HG03520 (cell line): ENCODE measurements around the gene RARG.
"Not testable (repeated sequence)": the region's sequence is repeated elsewhere in the genome, so short reads cannot be mapped to it uniquely, and the experiment has no call there.

ENCODE experiments used
- ATAC-seq: cut with Tn5 transposase; IDR thresholded peaks from one replicate; pipeline ENCODE4 v1.9.1; 2021; ENCODE audit warnings: mild to moderate bottlenecking, moderate library complexity; ENCODE audit not compliant: unreplicated experiment

RARG gene

DNA sequence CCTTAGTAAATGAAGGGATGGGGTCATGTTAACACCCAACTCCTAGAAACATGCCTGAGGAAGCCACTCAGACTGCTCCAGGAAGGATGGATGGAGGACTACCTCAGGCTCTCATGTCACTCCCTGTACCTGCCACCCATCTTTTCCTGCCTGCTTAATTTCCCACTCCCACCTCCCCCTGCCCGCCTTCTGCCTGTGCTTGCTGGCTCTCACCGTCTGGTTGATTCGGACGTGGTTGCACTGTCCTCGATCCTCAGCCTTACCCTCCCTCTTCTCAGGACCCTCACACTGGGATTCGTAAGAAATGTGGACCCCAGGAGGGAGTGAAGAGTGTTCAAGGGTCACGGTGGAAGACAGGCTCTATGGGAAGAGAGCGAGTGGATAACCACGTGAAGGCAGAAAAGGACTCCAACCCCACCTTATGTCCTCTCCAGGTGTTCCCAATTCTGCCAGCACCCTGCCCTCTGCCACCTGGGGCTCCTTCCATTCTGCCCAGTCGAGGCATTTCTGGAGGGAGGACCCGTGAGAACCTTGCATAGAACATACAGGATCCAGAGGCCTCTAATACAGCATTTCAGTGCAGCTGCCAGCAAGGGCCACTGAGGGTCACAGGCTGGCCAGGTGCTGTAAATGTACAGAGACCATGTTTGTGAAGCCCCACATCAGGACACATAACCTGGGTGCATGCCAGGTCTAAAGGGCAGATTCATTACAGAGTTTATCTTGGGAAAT lies 37.9 kb downstream of the RARG start:
- no peak for ATAC-seq

DNA sequence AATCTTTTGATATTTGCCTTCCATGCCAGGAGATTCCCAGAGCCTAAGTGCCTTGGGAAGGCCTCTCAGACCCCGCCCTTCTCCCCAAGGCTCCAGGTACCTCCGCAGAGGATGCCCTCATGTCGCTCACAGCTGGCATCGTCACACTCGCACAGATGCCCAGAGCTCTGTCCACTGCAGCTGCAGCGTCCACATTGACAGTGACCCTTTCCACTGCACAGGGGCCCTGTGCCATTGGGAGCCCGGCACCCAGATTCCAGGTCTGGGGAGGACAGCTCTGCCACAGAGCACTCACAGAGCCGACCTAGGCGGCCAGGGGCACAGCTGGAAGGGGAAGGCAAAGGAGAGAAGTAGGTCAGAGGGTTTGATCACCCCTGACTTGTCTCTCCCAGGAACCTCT lies 39.0 kb downstream of the RARG start:
- no peak for ATAC-seq

- no peak for ATAC-seq
These were observed 39.4 kb downstream of the RARG start for GRCh38 chr12:53192531-53193021.

GRCh38 chr12:53191885-53192530 lies 40.0 kb downstream of the RARG start:
- no peak for ATAC-seq

DNA sequence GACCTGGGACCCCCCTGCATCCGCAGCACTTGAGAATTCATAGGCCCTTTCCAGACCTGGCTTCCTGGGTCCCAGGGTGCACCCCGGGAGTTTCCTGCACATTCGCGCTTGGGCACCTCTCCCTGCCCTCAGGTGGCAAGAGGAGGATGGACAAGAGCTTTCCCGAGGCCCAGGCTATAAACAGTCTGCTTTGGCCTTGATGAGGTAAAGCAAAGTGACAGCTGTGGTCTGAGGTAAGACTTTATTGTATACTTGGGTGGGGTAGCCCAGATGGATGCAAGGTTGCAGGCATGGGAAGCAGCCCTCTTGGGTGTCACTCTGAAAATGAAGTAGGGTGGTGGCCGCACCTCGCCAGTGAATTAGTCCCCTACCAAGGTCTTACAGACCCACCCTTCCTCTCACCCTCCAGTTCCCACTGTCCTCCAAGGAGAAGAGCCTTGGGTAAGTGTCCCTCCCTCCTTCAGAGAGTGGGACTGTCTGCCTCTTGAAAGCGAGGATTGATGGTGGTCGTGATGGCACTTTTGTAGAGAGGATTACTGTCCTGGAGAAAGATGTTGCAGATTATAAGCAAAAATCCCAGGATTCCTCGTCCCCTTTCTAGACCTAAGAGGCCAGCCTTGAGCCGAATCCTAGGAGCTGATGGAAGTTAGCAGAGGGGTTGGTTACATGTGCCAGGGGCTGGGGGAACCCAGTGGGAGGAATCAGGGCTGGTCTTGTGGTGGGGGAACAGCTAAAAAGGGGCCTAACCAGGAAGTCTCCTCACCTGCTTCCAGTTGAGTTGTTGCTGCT lies 40.7 kb downstream of the RARG start:
- ATAC-seq = no peak

DNA sequence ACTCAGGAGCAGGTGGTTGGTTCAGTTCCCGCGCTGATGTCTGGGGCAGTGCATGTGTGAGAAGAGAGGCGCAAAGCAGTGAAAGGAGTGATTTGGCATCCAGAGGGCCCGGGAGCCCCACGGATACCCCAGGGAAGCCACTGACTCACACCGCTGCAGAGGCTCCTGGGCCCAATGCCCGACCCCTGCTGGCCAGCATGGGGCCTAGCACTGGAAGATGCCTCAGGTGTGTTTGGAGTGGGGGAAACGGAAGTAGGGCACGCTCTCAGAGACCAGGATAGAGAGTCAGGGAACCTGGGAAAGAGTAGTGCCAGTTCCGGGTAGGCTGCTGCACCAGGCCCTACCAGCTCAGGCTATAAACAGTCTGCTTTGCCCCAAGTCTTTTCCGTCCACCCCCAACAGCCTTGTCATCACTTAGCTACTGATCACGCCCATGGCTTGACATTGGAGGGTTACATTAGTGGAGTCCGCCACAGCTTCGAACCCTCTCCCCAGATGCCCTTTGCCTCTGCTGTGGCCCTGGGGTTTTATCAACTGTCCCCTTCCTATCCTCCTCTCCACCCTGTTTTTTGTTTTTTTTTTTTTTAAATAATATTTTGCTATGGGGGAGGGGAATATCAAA lies 41.8 kb downstream of the RARG start:
- ATAC-seq = no peak

DNA sequence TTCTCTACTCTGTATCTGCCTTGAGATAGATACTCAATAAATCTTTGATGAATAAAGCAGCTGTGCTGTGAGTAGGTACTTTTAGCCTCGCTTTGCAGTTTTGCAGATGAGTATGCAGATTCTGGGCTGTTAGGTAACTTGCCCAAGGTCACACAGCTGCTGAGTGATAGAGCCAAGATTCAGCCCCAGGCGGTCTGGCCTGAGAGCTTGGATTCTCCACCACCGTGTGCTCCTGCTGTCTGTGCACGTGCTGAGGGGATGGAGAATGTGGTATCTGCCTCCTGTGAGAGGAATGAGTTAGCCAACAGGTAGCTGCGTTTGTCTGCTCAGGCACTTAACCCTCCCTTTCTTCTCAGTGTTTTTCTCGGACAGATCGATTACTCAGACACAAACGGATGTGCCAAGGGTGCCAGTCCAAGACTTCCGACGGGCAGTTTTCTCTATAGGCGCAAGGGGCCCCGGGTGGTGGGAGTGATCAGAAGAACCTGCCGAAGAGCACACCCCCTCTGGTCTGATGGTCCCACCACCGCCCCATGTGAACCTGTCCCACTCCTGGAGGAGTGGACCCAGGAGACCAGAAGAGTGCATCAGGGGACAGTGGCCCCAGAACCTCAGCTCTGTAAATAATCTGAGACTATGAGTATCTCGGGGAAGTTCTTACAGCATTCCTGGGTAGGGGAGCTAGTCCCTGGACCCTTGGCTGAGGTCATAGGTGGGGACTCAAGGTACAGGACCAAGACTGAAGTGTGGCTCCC lies 44.7 kb downstream of the RARG start:
- ATAC-seq = no peak

DNA sequence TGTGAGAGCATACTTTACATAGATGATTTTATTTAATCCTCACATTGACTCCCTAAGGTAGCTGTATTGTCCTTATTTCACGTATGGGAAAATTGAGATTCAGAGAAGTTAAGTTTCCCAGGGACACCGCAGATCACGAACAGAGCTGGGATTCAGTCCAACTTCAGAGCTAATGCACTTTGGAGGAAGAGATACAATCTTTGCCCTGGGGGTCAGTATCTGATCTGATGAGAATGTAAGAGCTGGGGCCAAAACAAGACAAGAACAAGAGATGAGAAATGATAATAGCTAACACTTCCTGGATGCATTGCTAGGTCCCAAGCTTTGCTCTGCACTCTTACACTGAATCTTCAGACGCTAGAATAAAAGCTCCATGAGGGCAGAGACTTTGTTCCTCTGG lies 45.3 kb downstream of the RARG start:
- ATAC-seq = no peak

GRCh38 chr12:53185582-53186153 lies 46.3 kb downstream of the RARG start:
- no peak for ATAC-seq

GRCh38 chr12:53184828-53185227 lies 47.2 kb downstream of the RARG start:
- ATAC-seq = no peak

DNA sequence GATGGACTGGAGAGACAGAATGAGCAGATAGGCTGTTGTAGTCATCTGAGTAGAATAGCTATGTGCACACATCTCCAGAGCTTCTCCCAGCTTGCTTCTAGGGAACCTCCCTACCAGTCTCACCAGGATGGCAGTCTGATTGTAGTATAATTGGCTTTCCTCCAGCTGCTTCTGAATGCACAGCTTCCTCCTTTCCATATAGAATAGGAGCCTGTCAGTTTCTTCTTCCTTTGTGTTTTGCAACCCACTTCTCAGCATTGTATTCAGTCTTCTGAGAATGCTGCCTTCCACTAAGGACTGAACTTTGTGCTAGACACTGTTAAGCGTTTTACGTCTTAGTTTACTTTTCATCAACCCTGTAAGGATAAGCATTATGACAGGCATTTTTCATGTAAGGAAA lies 49.1 kb downstream of the RARG start:
- ATAC-seq = no peak

GRCh38 chr12:53181935-53182334 lies 50.1 kb downstream of the RARG start:
- ATAC-seq = no peak

GRCh38 chr12:53180931-53181645 lies 50.9 kb downstream of the RARG start:
- ATAC-seq = peak; percentile 44

DNA sequence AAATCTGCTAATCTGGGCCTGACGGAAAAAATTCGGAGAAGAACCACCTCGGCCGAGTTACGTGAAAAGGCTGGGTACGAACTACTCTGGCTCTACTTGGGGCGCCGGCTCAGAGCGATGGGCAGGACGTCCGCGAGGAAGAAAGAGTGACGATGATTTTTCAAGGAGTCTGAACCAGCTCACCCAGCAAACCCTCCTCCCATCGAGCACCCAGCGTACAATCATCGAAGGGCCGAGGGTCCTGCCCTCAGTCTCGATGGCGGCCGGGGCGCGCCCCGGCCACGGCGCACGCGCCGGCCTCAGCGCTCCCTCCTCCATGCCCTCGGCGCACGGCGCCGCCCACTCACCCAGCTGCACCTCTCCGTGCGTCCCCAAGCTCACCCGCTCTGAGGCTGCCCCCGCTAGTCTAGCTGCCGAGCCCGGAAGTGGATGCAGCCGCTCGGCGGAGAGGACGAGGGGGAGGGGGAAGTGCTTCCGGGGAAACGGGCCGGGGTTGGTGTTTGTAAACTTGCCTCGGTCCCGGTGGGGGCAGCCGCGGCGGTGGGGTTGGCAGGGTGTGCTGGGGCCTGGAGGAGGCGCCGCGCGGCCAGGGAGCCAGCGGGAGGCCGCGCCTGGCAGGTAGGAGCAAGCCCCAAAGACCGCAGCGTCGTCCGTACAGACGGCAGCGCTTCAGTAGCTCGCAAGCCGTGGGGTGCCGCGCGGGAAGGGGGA lies 51.6 kb downstream of the RARG start, which contains the start of the genes CSAD and ZNF740:
CSAD (minus strand) TSS at position 706 of the 711 bp plus-strand sequence. CDS start 7,455 bp downstream, outside the sequence.
ZNF740 (plus strand) TSS at position 503 of the 711 bp plus-strand sequence. CDS start 1,262 bp downstream, outside the sequence.
- peak; percentile 86 for ATAC-seq

DNA sequence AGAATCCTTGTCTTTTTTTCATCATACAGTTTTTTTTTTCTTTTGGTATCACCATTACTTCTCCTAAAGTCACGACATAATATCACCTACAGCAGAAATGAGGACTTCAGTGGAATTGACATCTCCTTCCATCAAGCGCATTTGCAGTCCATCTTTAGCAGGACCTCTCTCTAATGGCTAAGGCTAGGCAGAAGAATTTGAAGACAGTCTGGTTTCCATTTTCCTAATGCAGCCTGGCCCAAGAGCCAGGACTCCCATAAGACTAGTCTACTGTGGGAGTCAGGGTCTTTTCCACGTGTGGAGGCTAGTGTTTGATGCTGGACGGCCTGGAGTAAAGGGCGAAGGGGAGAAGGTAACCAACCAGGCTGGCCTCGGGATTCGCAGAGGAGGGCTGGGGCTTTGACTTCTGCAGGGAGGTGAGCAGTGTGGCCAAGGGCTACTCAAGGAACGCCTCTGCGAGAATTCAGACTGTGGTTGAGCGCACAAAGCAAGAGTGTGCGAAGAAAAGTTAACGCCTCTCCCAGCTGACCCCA lies 52.3 kb downstream of the RARG start:
- ATAC-seq = peak; percentile 3

- ATAC-seq = not testable (repeated sequence)
These were observed 53.2 kb downstream of the RARG start for GRCh38 chr12:53178803-53179202.

- not testable (repeated sequence) for ATAC-seq
These were observed 54.6 kb downstream of the RARG start for GRCh38 chr12:53177447-53177846.

- no peak for ATAC-seq
These were observed 55.3 kb downstream of the RARG start for GRCh38 chr12:53176750-53177149.
